ENCODE results near the gene OR1F1. TPM values are rescaled to one million over a fixed set of nuclear protein-coding genes. Genes with fewer than 3 reads are reported as not detected.
A peak's percentile ranks its signal among the peaks of the same experiment; 100 is the strongest.

OR1F1 gene
- total and polyA plus RNA-seq, 9 of the 15 experiments (the other 6 are each of a cell fraction or from before 2014, with no cell fraction given), result 0.15 to 0.61 (median 0.35) TPM; not detected in 3

- no peak; a peak in 1 of 4 replicates for TF ChIP-seq MLLT1 (IDR thresholded peaks at IDR 0.05)
- no peak for TF ChIP-seq ZBTB34 (CRISPR knock-in tag; IDR thresholded peaks at IDR 0.05)
- no peak for TF ChIP-seq ZNF239 (CRISPR knock-in tag; IDR thresholded peaks at IDR 0.05)
- no peak for TF ChIP-seq ZBTB49 (CRISPR knock-in tag; IDR thresholded peaks at IDR 0.05; ENCODE audit: borderline replicate concordance)
- TF ChIP-seq ZFP1 (CRISPR knock-in tag; IDR thresholded peaks at IDR 0.05), result no peak
- TF ChIP-seq ZNF57 (CRISPR knock-in tag; IDR thresholded peaks at IDR 0.05), result no peak
- no peak for TF ChIP-seq ZNF778 (CRISPR knock-in tag; IDR thresholded peaks at IDR 0.05)
- no peak for TF ChIP-seq USF2 (CRISPR knock-in tag; IDR thresholded peaks at IDR 0.05)
- peak; percentile 56; the same call in 1 of the 2 replicates for TF ChIP-seq CREB1 (IDR thresholded peaks at IDR 0.05)
- TF ChIP-seq CREB1 (CRISPR knock-in tag; IDR thresholded peaks at IDR 0.05), result peak; percentile 69; the same call in 1 of the 2 replicates
- no peak for TF ChIP-seq TRIM25 (IDR thresholded peaks at IDR 0.05; ENCODE audit: borderline replicate concordance)
- peak; percentile 35; the same call in 1 of the 2 replicates for TF ChIP-seq ZNF431 (CRISPR knock-in tag; IDR thresholded peaks at IDR 0.05)
- TF ChIP-seq ARID2 (IDR thresholded peaks at IDR 0.05), result no peak
- no peak for TF ChIP-seq STAT5A (IDR thresholded peaks at IDR 0.05; ENCODE audit: borderline replicate concordance, low read length)
Observed at GRCh38 chr16:3158510-3159314, 29.3 kb upstream of the OR1F1 start (continued).
